ENCODE measurements around the gene GAGE13.
"Not testable (repeated sequence)": the region's sequence is repeated elsewhere in the genome, so short reads cannot be mapped to it uniquely, and the experiment has no call there.

Gene GAGE13, protein sequence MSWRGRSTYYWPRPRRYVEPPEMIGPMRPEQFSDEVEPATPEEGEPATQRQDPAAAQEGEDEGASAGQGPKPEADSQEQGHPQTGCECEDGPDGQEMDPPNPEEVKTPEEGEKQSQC

DNA sequence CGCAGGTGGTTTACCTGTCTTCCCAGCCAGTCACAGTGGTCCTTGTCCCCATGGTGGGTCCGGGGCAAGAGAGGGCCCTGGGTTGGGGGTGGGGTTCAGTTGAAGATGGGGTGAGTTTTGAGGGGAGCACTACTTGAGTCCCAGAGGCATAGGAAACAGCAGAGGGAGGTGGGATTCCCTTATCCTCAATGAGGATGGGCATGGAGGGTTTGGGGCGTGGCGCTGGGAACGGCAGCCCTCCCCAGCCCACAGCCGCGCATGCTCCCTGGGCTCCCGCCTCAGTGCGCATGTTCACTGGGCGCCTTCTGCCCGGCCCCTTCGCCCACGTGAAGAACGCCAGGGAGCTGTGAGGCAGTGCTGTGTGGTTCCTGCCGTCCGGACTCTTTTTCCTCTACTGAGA lies at the start of gene GAGE13:
TSS of gene GAGE13 (plus strand) at position 301 of the 400 bp plus-strand sequence. CDS start 1,156 bp downstream, outside the sequence.
- DNase-seq (ENCODE audit: low spot score), result not testable (repeated sequence)

DNA sequence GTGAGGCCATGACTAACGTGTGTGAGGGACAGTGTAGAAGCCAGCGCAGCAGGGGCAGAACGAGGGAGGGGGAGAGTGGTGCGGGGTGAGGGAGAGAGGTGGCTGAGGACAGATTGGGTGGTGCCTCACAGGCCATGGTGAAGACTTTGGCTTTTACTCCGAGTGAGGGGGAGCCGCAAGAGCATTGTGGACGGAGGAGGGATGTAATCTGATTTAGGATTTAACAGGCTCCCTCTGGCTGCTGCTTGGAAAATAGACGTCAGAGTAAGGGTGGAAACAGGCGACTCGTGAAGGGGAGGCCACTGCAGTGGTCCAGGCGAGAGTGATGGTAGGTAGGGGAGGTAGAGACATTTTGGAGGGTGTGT lies 48.8 kb upstream of the GAGE13 start:
- no peak for DNase-seq (ENCODE audit: low spot score)

DNA sequence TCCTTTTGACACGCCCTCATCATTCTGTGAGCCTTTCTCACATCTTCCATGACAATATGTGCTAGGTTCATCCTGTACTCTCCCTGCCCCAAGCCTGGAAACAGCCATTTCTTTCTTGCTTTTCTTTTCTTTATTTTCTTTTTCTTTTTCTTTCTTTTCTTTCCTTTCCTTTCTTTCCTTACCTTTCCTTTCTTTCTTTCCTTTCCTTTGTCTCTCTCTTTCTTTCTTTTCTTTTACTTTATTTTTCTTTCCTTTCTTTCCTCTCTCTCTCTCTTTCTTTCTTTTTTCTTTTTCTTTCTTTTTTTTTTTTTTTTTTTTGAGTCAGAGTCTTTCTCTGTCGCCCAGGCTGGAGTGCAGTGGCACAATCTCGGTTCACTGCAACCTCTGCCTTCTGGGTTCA lies 47.2 kb upstream of the GAGE13 start:
- no peak for DNase-seq (ENCODE audit: low spot score)

DNA sequence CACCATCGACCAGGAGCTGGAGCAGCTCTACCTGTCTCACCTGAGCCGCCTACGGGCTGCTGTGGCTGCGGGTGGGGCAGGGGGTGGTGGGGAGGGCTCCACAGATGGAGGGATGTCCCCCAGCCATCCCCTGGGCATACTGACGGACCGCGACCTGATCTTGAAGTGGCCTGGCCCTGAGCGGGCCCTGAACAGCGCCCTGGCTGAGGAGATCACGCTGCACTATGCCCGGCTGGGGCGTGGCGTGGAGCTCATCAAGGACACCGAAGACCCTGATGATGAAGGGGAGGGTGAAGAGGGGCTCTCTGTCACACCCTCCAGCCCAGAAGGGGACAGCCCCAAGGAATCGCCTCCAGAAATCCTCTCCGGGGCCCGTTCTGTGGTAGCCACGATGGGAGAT lies 45.2 kb upstream of the GAGE13 start:
- DNase-seq (ENCODE audit: low spot score), result no peak

DNA sequence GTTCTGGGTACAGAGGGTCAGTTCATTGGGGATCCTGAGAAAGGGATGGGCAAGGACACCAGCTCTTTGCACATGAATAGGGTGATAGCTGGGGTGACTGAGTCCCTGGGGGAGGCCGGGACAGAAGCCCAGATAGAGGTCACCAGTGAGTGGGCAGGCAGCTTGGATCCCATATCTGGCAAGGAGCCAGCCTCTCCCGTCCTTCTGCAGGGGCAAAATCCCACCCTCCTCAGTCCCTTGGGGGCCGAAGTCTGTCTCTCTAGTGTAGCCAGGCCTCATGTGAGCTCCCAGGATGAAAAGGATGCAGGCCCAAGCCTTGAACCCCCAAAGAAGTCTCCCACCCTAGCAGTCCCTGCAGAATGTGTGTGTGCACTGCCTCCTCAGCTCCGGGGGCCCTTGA lies 44.8 kb upstream of the GAGE13 start:
- DNase-seq (ENCODE audit: low spot score), result no peak

DNA sequence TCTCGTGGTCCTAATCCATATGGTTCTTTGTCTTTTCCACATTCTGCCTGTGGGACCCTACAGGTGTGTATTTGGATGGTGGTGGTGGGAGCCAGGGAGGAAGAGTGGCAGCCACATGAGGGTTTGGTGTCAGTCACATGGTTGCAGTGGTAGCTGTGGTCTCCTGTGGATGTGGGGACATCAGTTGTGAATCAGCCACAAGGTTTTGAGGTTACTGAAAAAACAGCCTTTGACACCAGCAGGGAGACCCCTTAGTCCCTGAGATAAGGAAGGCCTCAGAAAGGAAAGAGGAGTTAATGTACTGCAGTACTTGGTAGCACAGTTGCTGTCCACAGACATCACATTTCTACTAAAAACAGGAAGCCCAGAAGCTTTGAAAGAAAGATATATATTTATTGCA lies 43.7 kb upstream of the GAGE13 start:
- DNase-seq (ENCODE audit: low spot score), result no peak

DNA sequence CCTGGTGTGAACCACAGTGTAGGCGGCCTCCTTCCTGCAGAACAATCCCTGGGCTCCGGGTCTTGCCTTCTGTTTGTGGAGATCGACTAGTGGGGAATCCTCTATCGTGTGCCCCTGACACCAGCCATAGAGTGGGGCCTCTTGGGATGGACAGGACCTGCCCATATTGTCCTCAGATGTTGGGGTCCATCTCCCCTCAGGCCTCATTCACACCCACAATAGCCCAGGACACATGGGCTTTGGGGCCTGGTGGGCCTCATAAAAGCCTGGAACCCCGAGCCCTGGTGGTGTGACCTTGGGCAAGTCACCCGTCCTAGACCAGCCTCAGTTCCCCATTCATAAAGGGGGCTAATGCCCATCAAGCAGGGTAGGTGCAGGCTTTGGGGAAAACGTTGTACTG lies 41.2 kb upstream of the GAGE13 start:
- no peak for DNase-seq (ENCODE audit: low spot score)

DNA sequence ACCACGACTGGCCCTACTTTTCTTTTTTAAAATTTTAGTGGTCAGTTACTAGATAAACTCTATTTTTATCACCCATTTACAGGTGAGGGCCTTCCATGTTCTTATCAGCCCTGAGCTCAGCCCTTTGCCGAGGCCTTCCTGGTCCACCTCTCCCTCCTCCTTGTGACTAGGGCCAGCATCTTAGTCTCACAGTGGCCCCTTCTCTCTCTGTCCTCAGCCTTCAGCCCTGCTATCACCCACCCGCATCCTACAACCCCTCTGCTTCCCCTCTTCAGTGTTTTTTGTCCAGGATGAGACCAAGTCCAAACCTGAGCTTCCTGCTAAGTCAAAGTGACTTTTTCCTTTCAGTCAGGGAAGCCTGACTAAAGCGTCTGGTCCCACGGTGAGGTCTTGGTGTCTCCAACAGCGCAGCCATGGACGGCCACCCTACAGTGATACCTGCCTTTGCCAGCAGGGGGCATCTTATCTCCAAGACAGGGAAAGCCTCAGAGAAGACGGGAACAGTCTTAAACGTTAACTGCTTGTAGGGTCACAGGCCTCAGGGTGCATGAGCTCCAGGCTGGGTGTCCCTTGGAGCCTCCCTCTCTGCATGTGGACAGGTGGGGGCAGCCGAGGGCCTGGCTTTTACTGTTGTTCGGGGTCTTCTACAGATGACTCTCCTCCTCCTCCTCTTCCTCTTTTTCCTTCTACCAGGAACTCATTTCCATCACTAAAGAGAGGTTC lies 39.6 kb upstream of the GAGE13 start:
- peak; percentile 61 for DNase-seq (ENCODE audit: low spot score)

DNA sequence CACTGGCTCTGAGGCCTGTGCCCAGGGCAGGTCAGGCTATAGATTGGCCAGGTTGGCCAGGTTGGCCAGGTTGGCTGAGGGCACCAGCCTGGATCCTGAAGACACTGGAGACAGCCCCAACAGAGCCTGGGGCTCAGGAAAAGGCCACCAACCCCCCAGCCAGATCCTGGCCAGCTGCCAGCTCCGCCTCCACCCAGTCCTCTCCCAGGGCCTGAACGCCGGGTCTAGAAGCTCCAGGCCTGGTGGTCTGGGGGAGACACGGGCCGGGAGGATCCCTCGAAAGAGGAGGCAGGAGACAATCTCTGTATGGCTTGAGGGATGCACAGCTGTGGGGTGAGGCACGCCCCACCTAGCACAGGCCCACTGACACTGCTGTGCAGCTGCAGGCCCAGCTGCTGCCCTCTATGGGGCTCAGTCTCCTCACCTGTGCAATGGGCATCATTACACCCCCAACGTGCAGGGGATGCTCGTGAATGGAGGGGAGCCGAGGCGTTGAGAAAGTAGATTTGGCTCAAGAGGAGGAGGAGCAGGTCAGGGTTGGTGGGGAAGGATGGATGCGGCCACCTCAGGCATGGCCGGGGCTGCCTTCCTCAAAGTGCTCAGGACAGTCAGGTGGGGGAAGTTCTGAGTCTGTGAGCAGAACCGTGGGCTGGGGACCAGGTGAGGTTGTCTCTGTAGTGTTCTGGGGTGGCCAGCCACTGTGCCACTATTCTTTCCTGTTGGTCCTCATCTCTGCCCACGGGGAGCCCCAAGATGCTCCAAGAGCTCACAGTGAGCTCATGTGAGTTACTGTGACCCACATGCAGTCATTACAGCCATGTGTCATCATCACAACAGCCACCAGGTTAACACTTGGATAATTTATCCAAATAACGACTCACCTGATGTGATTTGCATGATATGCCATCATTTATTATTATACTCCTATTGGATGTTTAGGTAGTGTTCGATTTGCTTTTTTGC lies 38.7 kb upstream of the GAGE13 start:
- DNase-seq (ENCODE audit: low spot score), result no peak

DNA sequence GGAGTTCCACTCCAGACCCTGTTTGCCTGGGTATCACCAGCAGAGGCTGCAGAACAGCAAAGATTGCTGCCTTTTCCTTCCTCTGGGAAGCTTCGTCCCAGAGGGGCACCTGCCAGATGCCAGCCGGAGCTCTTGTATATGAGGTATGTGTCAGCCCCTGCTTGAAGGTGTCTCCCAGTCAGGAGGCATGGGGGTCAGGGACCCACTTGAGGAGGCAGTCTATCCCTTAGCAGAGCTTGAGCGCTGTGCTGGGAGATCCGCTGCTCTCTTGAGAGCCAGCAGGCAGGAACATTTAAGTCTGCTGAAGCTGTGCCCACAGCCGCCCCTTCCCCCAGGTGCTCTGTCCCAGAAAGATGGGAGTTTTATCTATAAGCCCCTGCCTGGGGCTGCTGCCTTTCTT lies 32.1 kb upstream of the GAGE13 start:
- DNase-seq (ENCODE audit: low spot score), result not testable (repeated sequence)

DNA sequence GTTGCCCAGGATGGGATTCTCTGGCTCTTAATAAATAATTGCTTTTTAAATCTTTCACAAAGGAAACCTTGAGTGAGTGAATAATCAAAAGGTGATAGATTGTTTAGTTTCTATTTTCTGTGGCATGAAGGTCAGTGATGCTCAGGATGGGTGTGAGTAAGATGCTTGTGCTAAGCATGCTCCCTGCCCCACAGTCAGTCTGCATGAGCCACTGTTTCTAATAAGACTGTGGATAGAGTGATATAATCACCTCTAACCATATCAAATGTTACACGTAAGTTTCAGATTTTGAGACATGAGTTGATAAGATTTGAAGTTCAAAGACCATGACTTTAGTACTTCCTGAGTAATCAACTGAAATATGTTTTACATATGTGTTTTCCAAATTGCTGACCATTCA lies 30.7 kb upstream of the GAGE13 start:
- no peak for DNase-seq (ENCODE audit: low spot score)

DNA sequence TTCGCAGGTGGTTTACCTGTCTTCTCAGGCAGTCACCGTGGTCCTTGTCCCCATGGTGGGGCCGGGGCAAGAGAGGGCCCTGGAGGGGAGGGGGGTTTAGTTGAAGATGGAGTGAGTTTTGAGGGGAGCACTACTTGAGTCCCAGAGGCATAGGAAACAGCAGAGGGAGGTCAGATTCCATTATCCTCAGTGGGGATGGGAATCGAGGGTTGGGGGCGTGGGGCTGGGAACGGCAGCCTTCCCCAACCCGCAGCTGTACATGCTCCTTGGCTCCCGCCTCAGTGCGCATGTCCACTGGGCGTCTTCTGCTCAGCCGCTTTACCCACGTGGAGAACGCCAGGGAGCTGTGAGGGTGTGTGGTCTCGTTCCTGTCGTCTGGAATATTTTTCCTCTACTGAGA lies 28.0 kb upstream of the GAGE13 start, which contains the start of gene GAGE10:
TSS of gene GAGE10 (plus strand) at position 301 of the 400 bp plus-strand sequence. CDS start 1,214 bp downstream, outside the sequence.
- no peak for DNase-seq (ENCODE audit: low spot score)

DNA sequence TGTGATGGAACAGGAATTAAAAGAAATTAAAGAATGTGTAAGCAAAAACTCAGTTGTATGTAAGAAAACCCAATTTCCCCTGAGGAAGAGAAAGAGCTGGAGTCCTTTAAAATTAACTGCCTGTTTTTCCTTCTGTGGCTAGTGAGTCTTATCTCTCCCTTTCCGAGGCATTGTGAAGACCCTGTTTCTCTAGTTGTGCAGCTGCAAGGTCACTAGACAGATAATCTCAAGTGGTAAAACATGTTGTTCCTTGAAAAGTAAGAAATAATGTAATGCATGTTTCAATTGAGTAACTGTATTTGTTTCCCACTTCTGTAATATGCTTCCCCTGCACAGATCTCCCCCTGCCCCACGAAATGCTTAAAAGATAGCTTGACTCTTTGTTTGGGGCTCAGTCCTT lies 23.6 kb upstream of the GAGE13 start:
- DNase-seq (ENCODE audit: low spot score), result not testable (repeated sequence)

DNA sequence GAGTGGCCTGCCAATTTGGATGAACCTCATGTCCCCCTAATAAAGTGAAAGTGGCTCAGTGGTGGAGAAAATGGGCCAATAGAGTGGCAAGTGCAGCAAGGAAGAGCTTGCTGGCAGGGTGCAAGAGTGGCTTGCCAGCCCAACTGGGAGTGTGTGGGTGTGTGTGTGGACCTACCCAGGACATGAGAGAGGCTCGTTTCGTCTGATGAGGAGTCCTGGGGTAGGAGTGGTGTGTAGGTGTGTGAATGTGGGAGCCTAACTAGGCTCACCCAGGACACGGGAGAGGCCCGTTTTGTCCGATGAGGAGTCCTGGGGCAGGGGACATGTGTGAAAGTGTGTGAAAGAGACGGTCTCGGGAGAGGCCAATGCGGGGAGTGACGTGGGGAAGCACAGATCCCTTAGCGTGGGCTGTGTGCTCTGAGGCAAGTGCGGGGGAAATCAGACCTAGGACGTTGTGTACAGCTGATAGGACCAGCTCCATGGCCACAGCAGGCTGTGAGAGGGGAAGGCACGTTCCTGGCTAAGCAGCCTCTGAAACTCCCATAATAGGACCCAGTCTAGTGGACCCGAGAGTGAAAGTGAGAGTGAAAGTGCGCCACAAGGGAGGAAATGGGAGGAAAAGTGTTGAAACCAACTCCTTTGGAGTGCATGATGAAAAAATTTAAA lies 22.6 kb upstream of the GAGE13 start:
- DNase-seq (ENCODE audit: low spot score), result no peak

DNA sequence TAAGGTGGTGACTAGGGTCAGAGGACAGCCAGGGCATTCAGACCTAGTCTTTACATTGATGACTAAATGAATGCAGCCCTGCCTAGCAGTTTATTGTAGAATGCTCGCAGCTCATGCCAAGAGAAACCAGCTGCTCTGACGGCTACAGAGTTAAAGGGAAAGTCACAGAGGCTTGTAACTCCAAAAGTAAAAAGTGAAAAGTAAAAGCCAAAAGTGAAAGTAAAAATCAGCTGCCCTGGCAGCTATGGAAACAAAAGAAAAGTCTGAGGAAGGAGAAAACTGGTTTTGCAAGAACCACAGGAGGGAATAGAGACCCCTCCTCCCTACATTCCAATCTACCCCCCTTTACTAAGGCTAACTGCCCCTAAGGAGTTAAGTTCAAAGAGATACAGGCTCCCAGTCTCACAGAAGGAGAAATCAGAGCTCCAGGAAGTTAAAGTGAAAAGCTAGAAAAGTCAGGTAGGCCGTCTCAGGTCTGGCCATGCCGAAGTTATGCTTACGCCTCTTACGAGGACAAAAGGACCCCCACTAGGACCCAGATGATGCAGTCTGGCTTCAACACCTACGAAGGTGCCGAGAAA lies 21.9 kb upstream of the GAGE13 start:
- peak; percentile 4 for DNase-seq (ENCODE audit: low spot score)

DNA sequence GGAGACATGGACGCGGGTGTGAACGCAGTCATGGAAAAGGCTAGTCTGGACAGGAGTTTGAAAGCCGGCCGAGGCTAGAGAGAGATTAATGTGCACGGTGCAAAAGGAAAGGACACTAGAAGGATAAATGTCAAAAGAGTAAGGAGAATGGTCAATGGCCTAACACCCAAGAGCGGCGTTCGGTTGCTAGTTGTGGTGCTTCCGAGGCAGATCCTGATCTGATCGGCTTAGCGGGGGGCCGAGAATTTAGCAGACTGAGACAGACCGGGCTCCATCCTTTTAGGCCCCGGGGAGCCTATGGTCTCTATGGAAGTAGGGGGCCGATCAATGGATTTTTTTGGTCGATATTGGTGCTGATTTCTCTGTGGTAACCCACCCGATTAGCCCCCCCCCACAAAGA lies 21.0 kb upstream of the GAGE13 start:
- no peak for DNase-seq (ENCODE audit: low spot score)

DNA sequence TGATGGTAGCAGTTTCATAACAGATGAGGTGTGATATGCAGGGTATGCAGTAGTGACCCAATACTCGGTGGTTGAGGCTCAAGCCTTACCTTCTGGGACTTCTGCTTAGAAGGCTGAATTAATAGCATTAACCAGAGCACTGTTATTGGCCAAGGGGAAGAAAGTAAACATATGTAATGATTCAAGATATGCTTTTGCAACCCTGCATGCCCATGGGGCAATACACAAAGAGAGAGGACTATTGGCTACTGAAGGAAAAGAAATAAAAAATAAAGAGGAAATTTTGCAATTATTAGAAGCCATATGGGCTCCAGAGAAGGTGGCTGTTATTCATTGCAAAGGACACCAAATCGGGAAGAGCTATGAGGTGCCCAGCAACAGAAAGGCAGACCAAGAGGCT lies 19.2 kb upstream of the GAGE13 start:
- no peak for DNase-seq (ENCODE audit: low spot score)

DNA sequence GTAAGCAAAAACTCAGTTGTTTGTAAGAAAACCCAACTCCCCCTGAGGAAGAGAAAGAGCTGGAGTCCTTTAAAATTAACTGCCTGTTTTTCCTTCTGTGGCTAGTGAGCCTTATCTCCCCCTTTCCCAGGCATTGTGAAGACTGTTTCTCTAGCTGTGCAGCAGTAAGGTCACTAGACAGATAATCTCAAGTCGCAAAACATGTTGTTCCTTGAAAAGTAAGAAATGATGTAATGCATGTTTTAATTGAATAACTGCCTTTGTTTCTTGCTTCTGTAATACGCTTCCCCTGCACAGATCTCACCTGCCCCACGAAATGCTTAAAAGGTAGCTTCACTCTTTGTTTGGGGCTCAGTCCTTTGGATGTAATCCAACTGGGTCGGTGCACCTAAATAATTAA lies 15.3 kb upstream of the GAGE13 start:
- DNase-seq (ENCODE audit: low spot score), result no peak

DNA sequence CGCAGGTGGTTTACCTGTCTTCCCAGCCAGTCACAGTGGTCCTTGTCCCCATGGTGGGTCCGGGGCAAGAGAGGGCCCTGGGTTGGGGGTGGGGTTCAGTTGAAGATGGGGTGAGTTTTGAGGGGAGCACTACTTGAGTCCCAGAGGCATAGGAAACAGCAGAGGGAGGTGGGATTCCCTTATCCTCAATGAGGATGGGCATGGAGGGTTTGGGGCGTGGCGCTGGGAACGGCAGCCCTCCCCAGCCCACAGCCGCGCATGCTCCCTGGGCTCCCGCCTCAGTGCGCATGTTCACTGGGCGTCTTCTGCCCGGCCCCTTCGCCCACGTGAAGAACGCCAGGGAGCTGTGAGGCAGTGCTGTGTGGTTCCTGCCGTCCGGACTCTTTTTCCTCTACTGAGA lies 9.6 kb upstream of the GAGE13 start, which contains the start of gene GAGE12J:
TSS of gene GAGE12J (plus strand) at position 301 of the 400 bp plus-strand sequence. CDS start 1,157 bp downstream, outside the sequence.
- not testable (repeated sequence) for DNase-seq (ENCODE audit: low spot score)

DNA sequence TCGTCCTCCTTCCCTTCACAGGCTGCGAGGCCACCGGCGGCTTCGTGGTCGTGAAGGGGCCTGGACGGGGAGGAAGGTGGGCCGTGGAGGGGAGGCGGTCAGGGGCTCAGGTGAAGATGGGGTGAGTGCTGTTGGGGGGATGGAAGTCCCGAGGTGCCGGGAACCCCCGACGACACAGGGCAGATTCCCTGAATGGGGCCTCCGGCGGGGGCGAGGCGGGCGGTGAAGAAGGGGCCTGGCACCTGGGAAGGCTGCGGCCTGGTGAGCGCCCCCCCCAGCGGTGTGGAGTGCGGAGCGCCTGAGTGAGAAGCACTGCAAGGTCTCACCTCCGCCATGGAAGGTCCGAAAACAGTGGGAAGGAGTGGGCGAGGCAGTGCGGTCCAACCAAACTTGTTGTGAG lies 9.1 kb upstream of the GAGE13 start:
- not testable (repeated sequence) for DNase-seq (ENCODE audit: low spot score)

DNA sequence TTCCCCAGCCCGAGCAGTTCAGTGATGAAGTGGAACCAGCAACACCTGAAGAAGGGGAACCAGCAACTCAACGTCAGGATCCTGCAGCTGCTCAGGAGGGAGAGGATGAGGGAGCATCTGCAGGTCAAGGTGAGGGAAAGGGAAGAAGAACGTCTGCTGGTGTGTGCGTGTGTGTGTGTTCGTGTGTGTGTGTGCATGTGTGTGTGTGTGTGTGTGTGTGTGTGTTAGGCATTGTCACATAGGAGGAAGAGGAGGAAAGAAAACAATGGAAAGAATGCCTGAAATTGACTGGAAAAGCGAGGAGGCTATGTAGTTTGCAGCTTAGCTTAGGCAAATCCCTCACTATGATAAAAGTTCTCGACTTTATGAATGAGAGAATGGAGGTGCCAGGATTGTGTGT lies 7.6 kb upstream of the GAGE13 start:
- not testable (repeated sequence) for DNase-seq (ENCODE audit: low spot score)

DNA sequence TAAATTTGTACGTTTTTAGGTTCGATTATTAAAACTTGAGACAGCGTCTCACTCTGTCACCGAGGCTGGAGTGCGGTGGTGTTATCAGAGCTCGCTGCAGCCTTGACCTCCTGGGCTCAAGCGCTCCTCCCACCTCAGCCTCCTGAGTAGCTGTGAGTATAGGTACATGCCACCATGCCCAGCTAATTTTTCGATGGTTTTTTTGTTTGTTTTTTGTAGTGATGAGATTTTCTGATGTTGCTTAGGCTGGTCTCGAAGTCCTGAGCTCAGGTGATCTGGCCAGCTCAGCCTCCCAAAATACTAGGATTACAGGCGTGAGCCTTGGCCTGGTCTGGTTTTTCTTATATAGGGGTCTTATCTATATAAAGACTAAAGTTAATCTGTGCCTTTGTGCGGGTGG lies 961 bp upstream of the GAGE13 start:
- not testable (repeated sequence) for DNase-seq (ENCODE audit: low spot score)

All from NAMALWA (cell line).